Hepatic stellate cell (primary cell): ENCODE data around the gene PTPN20.

ENCODE experiments used
- DNase-seq: peaks from one replicate; pipeline ENCODE4 v3.0.0; 2011; ENCODE audit warnings: low spot score

The PTPN20 gene

DNA sequence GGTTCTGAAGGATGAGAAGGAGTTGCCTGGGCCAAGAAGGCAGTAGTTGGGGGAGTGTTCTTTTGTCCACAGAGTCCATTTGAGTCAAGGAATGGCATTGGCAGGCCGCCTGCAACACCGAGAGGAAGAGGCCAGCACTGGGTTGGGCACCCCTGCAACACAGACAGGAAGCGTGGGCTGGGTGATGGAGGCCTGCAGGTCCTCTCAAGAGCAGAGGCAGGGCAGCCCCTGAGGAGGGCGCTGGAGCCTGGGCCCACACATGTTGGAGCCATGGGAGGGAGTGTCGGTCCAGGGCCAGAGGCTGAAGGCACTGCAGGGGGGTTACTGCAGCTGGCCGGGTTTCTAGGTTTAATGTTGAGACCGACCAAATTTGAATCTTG lies 137.3 kb downstream of the PTPN20 start:
- no peak for DNase-seq

DNA sequence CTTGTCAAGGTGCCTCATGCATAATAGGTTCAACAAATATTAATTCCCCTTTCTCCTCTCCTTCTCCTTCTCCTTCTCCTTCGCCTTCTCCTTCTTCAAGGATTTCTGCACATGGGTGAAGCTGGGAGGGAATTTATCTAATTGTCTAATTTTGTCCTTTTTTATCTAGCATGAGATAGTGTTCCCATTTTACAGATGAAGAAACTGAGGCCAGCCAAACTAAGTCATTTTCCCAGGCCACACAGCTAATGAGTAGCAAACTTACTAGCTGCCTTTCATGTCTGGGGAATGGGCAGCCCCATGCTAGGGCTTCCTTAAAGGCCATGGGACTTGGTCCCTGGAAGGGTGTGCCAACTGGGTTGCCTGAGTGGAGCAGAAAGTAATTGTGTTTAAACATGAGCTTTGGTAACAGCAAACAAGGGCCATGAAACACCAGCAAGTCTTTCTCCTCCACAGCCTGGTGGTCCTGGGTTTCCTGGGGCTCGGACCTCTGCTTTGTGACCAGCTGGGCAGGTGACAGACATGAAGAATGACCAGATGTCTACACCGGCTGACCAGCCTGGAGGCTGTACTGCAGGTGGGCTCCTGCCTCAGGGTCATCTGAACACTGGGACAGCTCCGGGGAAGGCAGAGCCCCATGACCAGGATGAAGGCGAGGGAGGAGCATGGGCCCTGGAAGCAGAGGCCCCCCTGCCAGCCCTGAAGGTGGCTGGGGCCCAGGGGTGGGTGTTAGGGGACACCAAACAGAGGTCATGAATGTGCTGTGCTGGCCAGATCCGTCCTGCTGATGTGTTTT lies 138.0 kb downstream of the PTPN20 start:
- DNase-seq, result no peak

DNA sequence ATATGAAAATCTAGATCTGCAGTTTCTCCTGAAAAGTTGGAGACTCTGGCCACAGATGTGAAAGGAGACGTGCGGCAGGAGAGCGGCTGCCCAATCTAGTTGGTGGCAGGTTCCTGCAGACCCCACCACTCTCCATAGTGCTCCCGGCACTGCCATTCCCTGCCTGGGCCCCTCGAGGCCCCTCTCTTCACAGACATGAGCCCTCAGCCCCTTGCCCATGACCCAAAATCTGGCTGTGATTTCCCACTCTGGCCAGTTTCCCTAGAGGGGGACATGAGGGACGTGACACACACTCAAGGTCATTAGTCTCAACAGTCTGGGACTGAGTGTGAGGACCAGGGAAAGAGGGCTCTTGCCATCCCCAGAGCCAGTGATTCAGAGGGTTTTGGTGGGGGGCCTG lies 138.7 kb downstream of the PTPN20 start:
- no peak for DNase-seq

DNA sequence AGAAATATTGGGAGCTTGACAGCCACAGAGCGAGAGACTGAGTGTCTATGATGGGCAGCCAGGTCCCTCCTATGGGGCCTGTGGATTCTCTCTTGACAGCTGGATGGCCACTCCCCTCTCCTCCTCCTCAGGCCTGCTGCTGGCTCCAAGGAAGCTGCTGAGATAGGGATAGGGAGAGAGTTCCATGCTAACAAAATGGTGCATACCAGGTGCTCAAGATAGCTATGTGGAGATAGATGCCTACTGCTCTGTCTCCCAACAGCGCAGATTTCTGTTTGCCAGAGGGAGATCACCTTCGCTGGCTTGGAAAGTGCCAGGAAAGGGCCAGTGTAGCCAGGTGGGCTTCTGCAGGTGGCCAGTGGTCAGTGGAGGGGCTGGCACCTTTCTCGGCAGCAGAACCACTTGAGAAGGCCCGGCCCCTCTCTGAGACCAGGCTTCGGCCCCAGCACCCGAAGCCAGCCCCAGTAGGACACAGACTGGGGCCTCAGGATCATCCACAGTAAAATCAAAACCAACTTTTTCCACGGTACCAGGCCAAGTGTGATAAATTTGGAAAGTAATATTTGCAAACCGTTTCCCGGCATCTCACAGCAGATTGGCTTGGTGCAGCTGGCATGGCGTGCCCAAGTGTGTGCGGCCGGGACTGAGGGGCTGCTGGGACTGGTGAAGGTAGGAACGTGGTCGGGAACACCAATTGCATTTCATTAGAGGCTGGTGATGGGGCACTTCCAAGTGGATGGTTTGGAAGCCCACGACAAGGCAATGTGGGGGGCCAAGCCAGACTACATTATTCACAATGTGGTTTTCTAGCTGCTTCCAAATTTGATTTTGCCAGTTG lies 139.6 kb downstream of the PTPN20 start:
- peak; percentile 46 for DNase-seq

- no peak for DNase-seq
Observed at GRCh38 chr10:47051741-47052238, 140.6 kb downstream of the PTPN20 start.
